Epithelial cell of prostate (primary cell): ENCODE data around the gene ADAMTSL3.

Source experiments
- DNase-seq: peaks from one replicate; pipeline ENCODE4 v3.0.0-alpha.2; 2011; ENCODE audit warnings: low read depth, low spot score
- H3K27ac ChIP-seq: fragments of 450-650 bp; 2 replicates; pipeline ENCODE4 v1.5.1; 2017; ENCODE audit warnings: mild to moderate bottlenecking

Gene ADAMTSL3

DNA sequence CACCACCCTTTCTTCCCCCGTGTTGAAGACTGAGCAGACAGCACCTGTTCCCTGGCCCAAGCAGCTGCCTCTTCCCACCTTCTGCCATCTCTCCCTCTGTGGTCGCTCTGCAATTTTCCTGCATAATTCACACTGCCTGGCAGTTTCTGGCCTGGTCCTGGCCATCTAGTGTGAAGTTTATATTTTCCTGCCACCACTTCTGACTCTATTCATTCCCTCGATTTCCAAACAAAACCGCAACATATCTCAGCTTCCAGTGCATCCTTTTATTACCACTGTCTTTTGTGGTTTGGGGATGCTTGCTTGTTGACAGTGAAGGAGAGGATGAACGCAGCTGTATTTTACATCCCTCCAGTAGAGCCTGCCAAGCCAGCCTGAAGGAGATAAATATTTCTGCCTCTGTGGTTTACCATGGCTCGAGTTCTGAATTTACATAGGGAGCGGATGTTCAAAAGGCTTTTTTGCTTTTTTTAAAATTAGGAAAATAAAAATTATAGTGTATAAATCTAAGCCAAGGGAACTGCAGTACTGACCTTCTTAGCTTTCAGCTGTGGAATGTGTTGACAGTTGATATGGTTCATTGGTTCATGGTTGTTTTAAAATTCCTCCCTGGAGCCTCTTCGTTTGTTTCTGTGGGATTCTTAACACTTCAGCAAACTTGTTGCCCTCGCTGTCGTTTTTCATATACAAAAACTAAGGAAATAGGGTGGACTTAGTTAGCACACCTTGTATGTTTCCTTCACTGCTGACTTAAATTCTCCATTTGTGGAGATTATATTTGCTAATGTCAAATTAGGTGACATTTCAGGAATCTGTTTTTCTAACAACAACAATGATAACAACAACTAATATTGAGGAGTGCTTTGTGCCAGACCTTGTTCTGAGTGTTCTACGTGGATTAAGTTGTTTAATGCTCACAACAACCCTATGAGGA, 250.5 kb downstream of the ADAMTSL3 start:
- no peak for DNase-seq
- H3K27ac ChIP-seq = no peak overlapping the region

DNA sequence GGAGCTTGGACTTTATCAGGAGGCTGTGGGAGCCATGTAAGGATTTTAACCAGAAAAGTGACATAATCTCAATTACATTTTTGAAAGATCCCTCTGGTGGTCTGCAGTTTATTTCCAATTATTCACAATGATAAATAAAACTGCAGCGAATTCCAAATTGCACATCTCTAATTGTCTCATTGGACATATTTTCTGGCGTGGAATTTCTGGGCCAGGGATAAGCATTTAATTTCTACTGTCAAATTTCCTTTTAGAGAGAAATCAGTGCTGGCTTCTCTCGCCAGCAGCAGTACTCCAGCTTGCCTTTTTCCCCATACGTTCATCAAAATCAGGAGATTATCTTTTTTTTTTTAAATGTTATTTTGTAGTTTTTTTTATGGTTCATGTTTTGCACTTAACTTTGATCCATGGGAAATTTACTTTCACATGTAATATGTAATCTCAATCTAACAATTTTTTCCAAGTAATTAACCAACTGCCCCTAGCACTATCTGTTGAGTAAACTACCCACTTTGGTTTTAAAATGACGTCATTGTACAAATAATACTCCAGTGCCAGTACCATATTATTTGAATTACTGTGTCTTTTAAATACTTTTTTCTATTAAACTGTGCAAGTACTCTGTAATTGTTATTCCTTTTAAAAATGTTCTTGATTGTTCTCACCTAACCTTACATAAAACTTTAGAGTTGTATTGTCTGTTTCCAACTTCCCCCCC, 251.8 kb downstream of the ADAMTSL3 start:
- H3K27ac ChIP-seq = no peak overlapping the region
- no peak for DNase-seq

DNA sequence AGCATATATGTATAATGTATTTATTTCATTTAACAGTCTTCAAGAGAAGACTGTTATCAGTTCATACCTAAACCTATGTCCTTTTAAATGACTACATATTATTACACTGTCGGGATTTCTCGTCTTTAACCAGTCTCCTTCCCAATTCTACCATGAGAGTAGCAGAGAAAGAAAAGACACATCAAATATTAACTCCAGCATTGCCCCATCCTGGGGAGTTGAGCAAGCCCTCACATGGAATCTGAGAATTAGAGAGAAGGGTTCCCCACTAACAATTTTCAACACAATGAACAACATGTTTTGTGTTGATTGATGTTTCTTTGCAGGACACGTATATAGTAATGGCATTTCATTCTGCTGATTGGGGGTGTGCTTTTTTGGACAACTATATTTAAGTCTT, 257.4 kb downstream of the ADAMTSL3 start:
- no peak for DNase-seq
- H3K27ac ChIP-seq = no peak overlapping the region

DNA sequence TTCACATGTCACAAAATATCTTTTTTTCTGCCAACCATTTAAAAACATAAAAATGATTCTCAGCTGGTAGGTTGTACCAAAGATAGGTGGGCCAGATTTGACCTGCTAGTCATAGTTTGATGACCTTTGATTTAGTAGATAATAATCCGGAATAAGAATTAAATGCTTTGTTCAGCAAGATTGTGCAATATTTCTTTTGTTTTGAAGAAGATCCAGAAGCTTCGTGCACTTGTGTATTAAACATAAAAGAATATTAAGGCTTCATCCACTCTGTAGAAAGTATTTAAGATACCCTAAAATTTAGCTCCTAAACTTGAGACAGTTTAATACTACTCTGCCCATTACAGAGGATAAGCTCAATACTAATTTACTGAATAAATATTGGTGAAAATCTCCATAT, 258.4 kb downstream of the ADAMTSL3 start:
- no peak overlapping the region for H3K27ac ChIP-seq
- no peak for DNase-seq

DNA sequence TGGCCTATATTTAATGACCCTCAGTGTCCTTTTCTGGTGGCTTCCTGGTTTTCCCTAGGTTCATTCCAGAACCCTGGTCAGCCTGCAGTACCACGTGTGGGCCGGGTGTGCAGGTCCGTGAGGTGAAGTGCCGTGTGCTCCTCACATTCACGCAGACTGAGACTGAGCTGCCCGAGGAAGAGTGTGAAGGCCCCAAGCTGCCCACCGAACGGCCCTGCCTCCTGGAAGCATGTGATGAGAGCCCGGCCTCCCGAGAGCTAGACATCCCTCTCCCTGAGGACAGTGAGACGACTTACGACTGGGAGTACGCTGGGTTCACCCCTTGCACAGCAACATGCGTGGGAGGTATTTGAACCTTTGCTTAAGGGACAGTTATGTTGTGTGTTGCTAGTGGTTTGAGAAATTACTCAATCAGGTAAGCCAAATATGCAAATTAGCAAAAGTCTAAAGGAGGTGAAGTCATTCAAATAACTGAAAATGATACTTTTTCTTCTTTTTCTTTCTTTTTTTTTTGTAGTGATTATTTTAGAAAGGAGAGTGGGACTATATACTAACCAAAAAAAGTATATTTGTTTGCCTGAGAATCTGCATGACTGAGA, 259.2 kb downstream of the ADAMTSL3 start:
- H3K27ac ChIP-seq = no peak overlapping the region
- no peak for DNase-seq

DNA sequence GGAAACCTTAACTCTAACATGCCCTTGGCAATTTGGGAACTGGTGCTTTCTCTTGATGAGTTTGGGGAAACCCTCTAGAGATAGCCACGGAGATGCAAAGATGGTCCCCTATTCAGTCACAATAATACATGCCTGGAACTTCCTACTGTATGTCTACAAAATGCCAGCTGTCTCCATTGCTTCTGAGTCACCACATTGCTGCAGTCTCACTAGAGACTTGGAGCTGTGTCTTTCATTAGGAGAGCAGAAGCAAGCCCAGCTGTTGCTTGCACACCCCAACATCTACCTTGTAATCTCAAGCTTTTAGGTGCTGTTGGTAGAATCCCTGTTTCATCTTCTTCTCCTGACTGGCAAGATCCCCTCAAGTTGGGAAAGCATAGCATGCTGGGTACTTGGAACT, 261.0 kb downstream of the ADAMTSL3 start:
- no peak for DNase-seq
- no peak overlapping the region for H3K27ac ChIP-seq

DNA sequence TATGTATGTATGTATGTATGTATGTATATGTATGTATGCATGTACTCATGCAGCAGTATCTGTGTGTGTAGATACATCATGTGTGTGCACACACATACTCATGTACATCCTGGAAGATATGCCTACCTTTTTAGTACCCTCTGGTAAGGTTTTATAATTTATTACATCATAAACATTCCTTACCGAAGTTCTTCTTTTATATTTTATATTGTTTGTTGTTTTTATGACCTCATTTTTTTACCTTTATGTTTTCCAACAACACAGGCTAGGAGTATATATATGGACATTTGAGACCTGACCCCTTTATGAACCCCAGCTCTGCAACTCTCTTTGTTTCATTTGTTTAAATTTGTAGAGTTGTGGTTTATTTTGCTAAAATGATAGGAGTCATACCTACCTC, 263.5 kb downstream of the ADAMTSL3 start:
- DNase-seq = no peak
- H3K27ac ChIP-seq = no peak overlapping the region

DNA sequence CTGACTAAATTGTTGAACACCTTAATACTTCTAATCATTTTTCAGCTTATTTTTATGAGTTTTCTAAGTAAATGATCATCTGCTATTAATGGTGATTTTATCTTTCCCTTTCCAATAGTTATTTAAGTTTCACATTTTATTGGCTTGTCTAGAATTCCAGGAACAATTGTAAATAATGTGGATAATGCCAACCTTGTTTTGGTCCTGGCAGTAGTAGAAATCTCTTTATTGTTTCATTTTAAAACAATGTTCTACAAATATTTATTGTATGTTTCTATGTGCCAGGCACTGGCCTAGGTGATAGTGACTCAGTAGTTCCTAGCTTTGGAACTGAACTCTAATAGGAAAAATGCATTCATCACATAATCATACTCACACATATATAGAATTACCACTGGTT, 264.1 kb downstream of the ADAMTSL3 start:
- H3K27ac ChIP-seq = no peak overlapping the region
- no peak for DNase-seq

DNA sequence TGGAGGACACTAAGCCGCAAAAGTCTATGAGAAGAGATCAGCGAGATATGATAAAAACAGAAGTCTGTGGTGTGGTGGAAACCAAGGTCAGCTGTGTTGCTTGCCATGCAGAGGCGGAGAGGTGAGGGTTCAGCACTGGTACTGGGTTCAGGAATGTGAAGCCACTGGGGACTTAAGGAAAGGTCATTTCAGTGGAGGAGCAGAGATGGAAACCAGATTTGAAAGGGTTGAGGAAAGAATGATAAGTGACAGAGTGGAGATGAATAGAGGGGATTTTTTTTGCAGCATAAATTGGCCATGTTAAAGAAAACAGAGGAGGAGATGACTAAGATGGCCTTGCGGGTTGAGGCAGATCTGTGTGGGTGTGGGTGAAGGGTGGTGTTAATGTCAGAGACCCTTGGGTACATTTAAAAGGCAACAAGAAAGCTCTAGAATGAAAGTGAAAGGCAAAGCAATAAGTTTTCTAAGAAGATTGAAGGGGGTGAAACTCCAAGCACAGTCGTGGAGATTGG, 265.5 kb downstream of the ADAMTSL3 start:
- no peak overlapping the region for H3K27ac ChIP-seq
- no peak for DNase-seq

DNA sequence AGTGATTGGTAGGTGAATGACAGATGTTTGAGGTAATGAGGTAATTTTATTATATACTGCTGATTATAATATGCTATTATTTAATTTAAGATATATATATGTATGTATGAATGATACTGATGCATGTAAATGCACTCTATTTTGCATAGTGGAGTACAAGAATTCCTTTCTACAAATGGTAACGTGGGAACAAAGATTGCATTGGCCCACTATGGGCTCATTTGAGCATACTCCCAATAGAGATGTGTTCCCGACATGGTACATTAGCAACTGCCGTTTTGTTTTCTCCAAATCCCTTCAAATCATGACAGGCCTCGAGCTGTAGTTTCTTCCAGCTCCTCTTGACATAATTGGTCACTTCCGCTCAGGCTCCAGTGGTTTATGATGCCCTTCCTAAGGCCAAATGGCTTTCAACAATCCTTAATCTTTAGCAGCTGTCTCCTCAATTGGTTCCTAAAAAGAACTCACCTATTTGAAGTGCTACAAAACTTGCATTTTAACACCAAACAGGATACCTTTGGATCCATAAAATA, 266.1 kb downstream of the ADAMTSL3 start:
- no peak overlapping the region for H3K27ac ChIP-seq

DNA sequence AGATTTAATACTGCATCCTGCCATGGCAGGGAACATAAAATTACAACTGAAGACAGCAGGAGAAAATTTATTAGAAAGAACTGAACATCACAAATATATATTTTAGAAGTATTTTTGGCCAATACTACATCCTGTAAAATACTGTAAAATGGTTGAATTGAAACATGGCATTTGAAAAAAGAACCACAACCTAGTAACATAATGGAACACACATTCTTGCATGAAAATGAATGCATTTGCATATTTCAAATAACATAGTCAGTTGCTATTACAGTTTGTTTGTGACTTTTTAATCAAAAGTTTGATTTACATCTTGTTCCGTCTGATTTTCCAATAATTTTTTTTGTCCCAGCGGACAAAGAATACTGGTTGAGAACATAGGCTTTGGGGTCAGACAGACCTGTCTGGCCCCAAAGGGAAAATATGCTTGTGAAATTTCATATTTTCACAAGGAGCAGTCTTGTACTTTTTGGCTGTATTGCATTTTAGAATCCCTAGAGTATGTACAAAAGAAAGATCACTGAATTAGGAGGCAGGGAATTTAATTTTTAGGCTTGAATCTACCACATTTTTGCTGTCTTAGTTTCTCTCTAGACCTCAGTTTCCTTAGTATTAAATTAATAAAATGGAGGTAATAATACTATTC, 268.8 kb downstream of the ADAMTSL3 start:
- no peak for DNase-seq
- H3K27ac ChIP-seq = no peak overlapping the region

More for the DNA sequence above, 266.1 kb downstream of the ADAMTSL3 start:
- no peak for DNase-seq

DNA sequence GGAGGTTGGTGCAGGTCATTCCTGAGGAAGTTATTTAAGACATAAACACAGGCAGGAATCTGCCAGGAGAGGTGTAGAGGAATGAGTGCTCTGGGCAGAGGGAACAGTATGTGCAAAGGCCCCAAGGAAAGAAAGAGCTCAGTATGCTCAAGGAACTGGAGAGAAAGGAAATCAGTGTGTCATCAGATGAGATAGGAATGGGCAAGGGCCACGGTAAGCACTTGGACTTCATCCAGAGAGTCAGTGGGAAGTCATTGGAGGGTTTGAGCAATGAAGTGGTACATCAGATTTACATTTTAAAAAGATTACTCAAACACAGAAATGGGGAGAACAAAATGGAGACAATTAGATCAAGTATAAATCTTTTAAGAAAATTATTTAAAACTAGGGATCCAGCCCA, 272.2 kb downstream of the ADAMTSL3 start:
- H3K27ac ChIP-seq = no peak overlapping the region
- peak; percentile 5 for DNase-seq

DNA sequence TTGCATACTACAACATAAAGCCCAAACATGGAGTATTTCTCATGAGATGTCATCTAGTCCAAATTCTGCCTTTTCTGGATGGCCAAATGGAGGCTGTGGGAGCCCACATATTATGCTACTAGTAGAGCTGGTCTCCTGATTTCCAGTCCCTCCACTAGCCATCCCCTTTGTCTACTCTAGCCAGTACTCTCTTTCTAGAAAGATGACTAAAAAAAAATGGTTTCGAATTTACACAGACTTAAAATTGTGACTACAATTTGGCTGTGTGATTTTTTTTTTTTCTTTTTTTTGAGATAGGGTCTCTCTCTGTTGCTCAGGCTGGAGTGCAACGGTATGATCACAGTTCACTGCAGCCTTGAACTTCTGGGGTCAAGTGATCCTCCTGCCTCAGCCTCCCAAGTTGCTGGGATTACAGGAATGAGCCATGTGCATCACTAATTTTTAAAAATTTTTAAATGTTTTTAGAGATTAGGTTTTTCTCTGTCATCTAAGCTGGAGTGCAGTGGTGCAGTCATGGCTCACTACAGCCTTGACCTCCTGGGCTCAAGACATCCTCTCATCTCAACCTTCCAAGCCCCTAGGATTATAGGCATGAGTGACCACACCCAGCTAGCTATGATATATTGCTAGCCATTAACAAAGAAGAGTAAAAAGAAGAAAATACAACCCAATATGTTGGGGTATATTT, 273.9 kb downstream of the ADAMTSL3 start:
- no peak for DNase-seq

DNA sequence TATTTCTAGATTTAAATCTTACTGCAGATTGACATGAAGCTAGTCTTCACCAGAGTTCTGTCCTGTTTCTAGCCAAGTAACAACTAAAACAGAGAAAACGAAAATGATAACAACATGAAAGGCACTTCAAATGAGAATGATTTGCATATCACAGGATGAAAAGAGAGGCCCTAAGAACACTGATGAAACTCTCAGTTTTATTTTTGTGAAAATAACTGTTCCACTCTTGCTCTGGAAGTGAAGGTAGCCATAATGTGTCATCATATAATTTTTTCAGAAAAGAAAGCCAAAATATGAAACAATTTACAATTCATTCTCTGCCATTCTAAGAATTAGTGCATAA, 274.4 kb downstream of the ADAMTSL3 start:
- no peak overlapping the region for H3K27ac ChIP-seq
- DNase-seq = no peak

More for the DNA sequence above, 273.9 kb downstream of the ADAMTSL3 start:
- H3K27ac ChIP-seq = no peak overlapping the region

DNA sequence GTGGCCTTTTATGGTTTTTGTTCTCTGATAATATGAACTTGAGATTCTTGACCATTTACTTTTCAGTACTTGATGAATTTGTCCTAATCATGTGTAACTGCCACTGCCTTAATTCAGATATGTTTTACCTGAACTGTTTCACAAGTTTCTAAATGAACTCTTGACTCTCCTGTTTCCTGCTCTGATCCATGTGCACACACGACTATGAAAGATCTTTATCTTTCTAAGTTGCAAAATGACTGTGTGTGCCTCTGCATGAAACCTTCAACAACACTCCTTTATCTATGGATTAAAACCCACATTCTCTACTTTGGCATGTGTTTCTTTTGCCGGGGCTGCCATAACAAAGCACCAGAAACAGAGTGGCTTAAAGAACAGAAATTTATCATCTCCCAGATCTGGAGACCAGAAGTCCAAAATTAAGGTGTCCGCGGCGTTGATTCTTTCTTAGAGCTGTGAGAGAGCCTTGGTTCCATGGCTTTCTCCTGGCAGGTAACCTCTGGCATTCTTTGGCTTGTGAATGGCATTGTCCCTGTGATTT, 275.0 kb downstream of the ADAMTSL3 start:
- H3K27ac ChIP-seq = no peak overlapping the region
- DNase-seq = peak; percentile 22

DNA sequence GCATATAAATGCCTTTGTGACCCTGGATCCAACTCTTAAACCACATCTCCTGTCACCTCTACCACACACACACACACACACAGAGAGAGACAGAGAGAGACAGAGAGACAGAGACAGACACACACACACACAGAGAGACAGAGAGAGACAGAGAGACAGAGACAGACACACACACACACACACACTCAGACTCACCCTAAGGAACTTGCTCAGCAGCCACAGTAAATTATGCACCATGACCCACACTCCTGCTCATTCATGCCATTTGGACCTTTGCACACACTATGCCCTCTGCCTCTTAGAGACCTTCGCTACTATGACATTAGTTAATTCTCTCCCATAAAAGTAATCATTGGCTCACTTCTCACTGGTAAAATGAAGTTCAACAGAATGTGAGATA, 275.7 kb downstream of the ADAMTSL3 start:
- no peak for DNase-seq
- H3K27ac ChIP-seq = no peak overlapping the region

DNA sequence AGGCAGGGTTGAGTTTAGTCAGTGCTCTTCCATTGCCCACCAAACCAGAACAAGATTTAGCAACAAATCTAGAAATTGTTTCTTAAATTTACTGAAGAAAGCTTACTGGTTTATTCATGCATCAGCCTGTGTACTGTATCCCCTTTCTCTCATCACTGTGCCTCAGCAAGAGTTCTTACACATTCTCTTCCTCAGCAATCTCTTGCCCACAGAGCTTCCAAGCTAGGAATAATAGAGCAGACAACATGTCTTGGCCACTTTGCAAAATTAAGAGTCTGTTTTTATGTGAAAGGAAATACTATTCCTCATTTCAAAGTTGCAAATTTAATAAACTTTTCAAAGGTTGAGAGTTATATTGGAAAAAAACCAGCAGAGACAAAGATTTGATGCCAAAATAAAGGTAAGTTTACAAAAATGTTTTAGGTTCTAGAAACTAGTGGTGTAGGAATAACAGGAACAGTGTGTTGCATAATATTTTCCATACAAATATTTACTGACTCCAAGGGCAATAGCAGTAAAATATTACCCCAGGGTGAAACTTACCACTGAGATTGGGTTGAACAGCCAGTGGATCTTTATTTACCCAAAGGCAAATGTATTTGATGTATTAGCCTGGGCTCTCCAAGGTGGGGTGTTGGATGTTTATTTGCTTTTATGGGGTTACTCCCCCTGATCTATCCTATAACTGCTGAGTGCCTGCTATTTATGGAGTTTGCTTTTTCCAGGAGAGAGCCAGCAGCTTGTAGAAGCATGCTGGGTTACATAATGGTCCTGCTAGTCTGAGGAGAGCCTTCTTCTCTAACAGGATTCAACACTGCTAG, 276.7 kb downstream of the ADAMTSL3 start:
- no peak for DNase-seq

DNA sequence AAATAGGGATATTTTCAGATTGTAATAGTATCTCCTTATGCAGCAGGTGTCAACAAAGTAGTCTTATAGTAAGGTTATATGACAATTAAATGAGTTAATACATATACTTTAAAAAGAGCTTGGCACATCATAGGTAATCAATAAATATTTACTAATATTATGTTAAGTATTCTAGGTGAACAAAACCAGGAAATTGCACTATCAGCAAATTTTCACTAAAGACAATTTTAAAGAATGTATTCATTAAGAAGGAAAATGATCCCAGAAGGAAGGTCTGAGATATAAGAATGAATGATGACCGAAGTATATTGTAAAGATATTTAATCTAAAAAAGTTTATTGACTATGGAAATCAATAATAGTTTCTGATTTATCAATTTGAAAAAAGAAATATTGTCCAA, 281.9 kb downstream of the ADAMTSL3 start:
- H3K27ac ChIP-seq = no peak overlapping the region
- no peak for DNase-seq

More for the DNA sequence above, 276.7 kb downstream of the ADAMTSL3 start:
- H3K27ac ChIP-seq = no peak overlapping the region

DNA sequence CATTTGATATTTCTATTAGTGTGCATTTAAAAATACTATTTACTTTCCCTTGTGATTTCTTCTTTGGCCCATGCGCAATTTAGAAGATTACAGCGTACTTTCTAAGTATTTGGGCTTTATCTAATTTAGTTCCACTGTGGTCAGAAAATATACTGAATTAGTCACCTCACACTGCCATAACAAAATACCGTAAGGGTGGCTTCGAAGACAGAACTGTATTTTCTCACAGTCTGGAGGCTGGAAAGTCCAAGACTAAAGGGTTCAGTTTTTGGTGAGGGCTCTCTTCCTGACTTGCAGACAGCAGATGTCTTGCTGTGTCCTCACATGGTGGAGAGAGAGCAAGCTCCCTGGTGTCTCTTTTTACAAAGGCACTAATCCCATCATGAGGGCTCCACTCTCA, 286.2 kb downstream of the ADAMTSL3 start:
- DNase-seq = no peak
- no peak overlapping the region for H3K27ac ChIP-seq
